Measurements from ENCODE around the gene RWDD4.
"Not testable (repeated sequence)": the region's sequence is repeated elsewhere in the genome, so short reads cannot be mapped to it uniquely, and the experiment has no call there.

RWDD4 gene

GRCh38 chr4:183627979-183628588 lies 30.9 kb downstream of the RWDD4 start:
- TF ChIP-seq CTCF (conservative IDR thresholded peaks at IDR 0.05): no peak
- H3K27ac ChIP-seq: no peak overlapping the region

- not testable (repeated sequence) for H3K27ac ChIP-seq
These were observed 31.7 kb downstream of the RWDD4 start for GRCh38 chr4:183627286-183627685.

GRCh38 chr4:183626168-183626567 lies 32.8 kb downstream of the RWDD4 start:
- no peak for TF ChIP-seq CTCF (conservative IDR thresholded peaks at IDR 0.05)
- H3K27ac ChIP-seq: no peak overlapping the region

- no peak for TF ChIP-seq CTCF (conservative IDR thresholded peaks at IDR 0.05)
- no peak overlapping the region for H3K27ac ChIP-seq
These were observed 34.4 kb downstream of the RWDD4 start for GRCh38 chr4:183624548-183624947.

GRCh38 chr4:183621875-183622274 lies 37.1 kb downstream of the RWDD4 start:
- H3K27ac ChIP-seq: peak overlapping the region; percentile 38; the same call in 1 of the 2 replicates

GRCh38 chr4:183620421-183620820 lies 38.6 kb downstream of the RWDD4 start:
- TF ChIP-seq CTCF (conservative IDR thresholded peaks at IDR 0.05): no peak
- H3K27ac ChIP-seq: no peak overlapping the region

More at GRCh38 chr4:183621875-183622274, 37.1 kb downstream of the RWDD4 start:
- 0 out of 2 replicates have a peak, but pooled peaks have one; percentile 4 for TF ChIP-seq CTCF (conservative IDR thresholded peaks at IDR 0.05)

GRCh38 chr4:183618681-183619080 lies 40.3 kb downstream of the RWDD4 start:
- TF ChIP-seq CTCF (conservative IDR thresholded peaks at IDR 0.05): no peak
- no peak overlapping the region for H3K27ac ChIP-seq

- no peak for TF ChIP-seq CTCF (conservative IDR thresholded peaks at IDR 0.05)
- H3K27ac ChIP-seq: no peak overlapping the region
These were observed 41.9 kb downstream of the RWDD4 start for GRCh38 chr4:183617075-183617474.

Data from VCaP (cell line).